ENCODE results near the gene FAM76B. TPM values are rescaled to one million over a fixed set of nuclear protein-coding genes. Genes with fewer than 3 reads are reported as not detected.

Gene FAM76B
- total and polyA plus RNA-seq, 9 of the 15 experiments (the other 6 are each of a cell fraction or from before 2014, with no cell fraction given) = 22.5 to 60.0 (median 35.0) TPM

- H3K9me3 ChIP-seq (replicated peaks; ENCODE audit: control insufficient read depth, insufficient read depth, low read depth, low read length) = no peaks in the 10 kb centered on the region
- peak overlapping the region; percentile 95 for H3K4me2 ChIP-seq (ENCODE audit: insufficient read depth, low read length)
- peak overlapping the region; percentile 95 for H2AFZ ChIP-seq (ENCODE audit: low read depth, low read length)
- no TSS peak for BruUV-seq (replicated peaks)
- H3K4me1 ChIP-seq (replicated peaks in 1 of 2; ENCODE audit: control insufficient read depth in 2 of 2, insufficient read depth in 2 of 2, low read length in 2 of 2) = peaks cover 4 to 14% of the 10 kb centered on the region in 2 experiments; a peak in 4 of 5 replicates
- peak overlapping the region; percentile 88 for H3K4me3 ChIP-seq
- no peaks in the 10 kb centered on the region for H3K27me3 ChIP-seq (ENCODE audit: control insufficient read depth in 2 of 2, insufficient read depth in 2 of 2, low read length in 2 of 2)
- no peaks in the 10 kb centered on the region for H3K9me1 ChIP-seq (ENCODE audit: control insufficient read depth, insufficient read depth, low read length)
- peak; percentile 67 for ATAC-seq
- ChIA-PET CTCF (ENCODE audit: low intra/inter-chr PET ratio) (no interaction called here), POLR2A (interaction anchor here (0.7 to 3.8 kb wide), 16 partner anchors 9 to 647 kb away, joined by 3 to 20 read pairs (median 4); partner anchors contain the start of genes CCDC82 and JRKL)
- in situ Hi-C loops (cut with MboI) = no loop called here
- peak overlapping the region; percentile 99 for H3K27ac ChIP-seq (ENCODE audit: extremely low read depth, low read depth, low read length)
- peaks cover 39% of the 10 kb centered on the region for H3K36me3 ChIP-seq (ENCODE audit: control insufficient read depth, insufficient read depth, low read length)
- H3K79me2 ChIP-seq (ENCODE audit: control insufficient read depth, insufficient read depth, low read length) = peaks cover 84% of the 10 kb centered on the region
- H3K9ac ChIP-seq (ENCODE audit: insufficient read depth in 1 of 2, low read depth in 2 of 2, low read length in 2 of 2) = peak overlapping the region; percentile 96 to 99
- peak; percentile 73 for FAIRE-seq
- WGBS (ENCODE audit: insufficient coverage, low coverage, missing lambda C conversion rate) = under 1% methylated on average over 29 of the region's 29 CpGs
- intact Hi-C loops (cut with micrococcal nuclease) = loop anchor here (5.0 kb wide), 1 partner anchor 451 kb away; no protein-coding TSS in a partner anchor
- DNase-seq (ENCODE audit: extremely low read depth in 1 of 4, low spot score in 3 of 4) = peak; percentile 57 to 88 (median 64)
- peaks cover 6% of the 10 kb centered on the region; the same call in 1 of the 2 replicates for H4K20me1 ChIP-seq (replicated peaks; ENCODE audit: control insufficient read depth, insufficient read depth, low read length)
- TF ChIP-seq SIN3A (IDR thresholded peaks at IDR 0.05; ENCODE audit: borderline replicate concordance in 2 of 2, control insufficient read depth in 1 of 2, low read depth in 2 of 2, low read length in 2 of 2) (peak; percentile 21 to 77; a peak in 2 of 4 replicates), CBX2 (IDR thresholded peaks at IDR 0.05; ENCODE audit: insufficient read depth, low read length, poor library complexity, severe bottlenecking) (no peak), RERE (CRISPR knock-in tag; IDR thresholded peaks at IDR 0.05; ENCODE audit: borderline replicate concordance) (no peak), NCOA1 (IDR thresholded peaks at IDR 0.05; ENCODE audit: low read depth) (no peak), HDAC2 (IDR thresholded peaks at IDR 0.05) (0 out of 2 replicates have a peak, but pooled peaks have one; percentile 18), ZNF668 (CRISPR knock-in tag; IDR thresholded peaks at IDR 0.05) (0 out of 2 replicates have a peak, but pooled peaks have one; percentile 24), BRD9 (IDR thresholded peaks at IDR 0.05; ENCODE audit: low read depth, partially characterized antibody) (no peak), ZNF507 (tag; conservative IDR thresholded peaks at IDR 0.05) (no peak), CHD1 (IDR thresholded peaks at IDR 0.05; ENCODE audit: low read length) (peak; percentile 90), MYC (IDR thresholded peaks at IDR 0.05; ENCODE audit: low read depth, low read length) (peak; percentile 56; the same call in 1 of the 2 replicates), MYC (CRISPR knock-in tag; IDR thresholded peaks at IDR 0.05; ENCODE audit: borderline replicate concordance, low read depth) (no peak; the same call in 1 of the 2 replicates), E2F3 (CRISPR knock-in tag; IDR thresholded peaks at IDR 0.05) (no peak)
- TF ChIP-seq, protein P1, sequence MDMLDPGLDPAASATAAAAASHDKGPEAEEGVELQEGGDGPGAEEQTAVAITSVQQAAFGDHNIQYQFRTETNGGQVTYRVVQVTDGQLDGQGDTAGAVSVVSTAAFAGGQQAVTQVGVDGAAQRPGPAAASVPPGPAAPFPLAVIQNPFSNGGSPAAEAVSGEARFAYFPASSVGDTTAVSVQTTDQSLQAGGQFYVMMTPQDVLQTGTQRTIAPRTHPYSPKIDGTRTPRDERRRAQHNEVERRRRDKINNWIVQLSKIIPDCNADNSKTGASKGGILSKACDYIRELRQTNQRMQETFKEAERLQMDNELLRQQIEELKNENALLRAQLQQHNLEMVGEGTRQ (CRISPR knock-in tag; IDR thresholded peaks at IDR 0.05) = peak; percentile 86
- TF ChIP-seq, protein P2, sequence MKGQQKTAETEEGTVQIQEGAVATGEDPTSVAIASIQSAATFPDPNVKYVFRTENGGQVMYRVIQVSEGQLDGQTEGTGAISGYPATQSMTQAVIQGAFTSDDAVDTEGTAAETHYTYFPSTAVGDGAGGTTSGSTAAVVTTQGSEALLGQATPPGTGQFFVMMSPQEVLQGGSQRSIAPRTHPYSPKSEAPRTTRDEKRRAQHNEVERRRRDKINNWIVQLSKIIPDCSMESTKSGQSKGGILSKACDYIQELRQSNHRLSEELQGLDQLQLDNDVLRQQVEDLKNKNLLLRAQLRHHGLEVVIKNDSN (CRISPR knock-in tag; IDR thresholded peaks at IDR 0.05) = peak; percentile 90
Measured at GRCh38 chr11:95790933-95791708, 1.5 kb upstream of the FAM76B start.

Data from K562 (cell line).